Measurements from ENCODE around the gene SORCS2.

DNA sequence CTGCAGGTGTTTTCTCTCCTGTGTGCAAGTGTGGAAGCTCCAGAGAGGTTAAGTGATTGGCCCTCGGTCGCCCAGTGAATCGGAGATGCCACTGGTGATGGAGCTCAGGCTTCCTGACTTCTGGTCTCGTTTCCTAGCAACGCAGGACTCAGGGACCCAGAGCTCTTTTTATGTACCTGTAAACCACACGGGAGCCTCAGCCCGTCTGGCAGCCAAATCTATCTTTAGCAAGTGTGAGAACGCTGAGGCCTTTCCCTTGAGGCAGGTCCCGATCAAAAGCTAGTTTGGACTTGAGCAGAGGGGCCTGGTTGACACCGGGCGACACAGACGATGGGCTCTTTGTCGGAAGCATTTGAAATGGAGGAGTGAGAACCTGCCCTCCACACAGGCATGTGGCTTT lies 116.8 kb downstream of the SORCS2 start:
- no peak for TF ChIP-seq EP300 (IDR thresholded peaks at IDR 0.05)
- TF ChIP-seq, protein P1, sequence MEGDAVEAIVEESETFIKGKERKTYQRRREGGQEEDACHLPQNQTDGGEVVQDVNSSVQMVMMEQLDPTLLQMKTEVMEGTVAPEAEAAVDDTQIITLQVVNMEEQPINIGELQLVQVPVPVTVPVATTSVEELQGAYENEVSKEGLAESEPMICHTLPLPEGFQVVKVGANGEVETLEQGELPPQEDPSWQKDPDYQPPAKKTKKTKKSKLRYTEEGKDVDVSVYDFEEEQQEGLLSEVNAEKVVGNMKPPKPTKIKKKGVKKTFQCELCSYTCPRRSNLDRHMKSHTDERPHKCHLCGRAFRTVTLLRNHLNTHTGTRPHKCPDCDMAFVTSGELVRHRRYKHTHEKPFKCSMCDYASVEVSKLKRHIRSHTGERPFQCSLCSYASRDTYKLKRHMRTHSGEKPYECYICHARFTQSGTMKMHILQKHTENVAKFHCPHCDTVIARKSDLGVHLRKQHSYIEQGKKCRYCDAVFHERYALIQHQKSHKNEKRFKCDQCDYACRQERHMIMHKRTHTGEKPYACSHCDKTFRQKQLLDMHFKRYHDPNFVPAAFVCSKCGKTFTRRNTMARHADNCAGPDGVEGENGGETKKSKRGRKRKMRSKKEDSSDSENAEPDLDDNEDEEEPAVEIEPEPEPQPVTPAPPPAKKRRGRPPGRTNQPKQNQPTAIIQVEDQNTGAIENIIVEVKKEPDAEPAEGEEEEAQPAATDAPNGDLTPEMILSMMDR (IDR thresholded peaks at IDR 0.05): no peak
- TF ChIP-seq POLR2A (IDR thresholded peaks at IDR 0.05): no peak
- no peak for TF ChIP-seq POLR2AphosphoS5 (IDR thresholded peaks at IDR 0.05)
